OCI-LY3 (cell line): Measurements from ENCODE around the gene SCYGR1.

Experiments used
- H2AFZ ChIP-seq: fragments of 200-600, 300-600 bp; shearing (Covaris generic); 2 replicates; pipeline ENCODE4 v1.6.0; 2014; ENCODE audit warnings: antibody characterized with exemption, low read depth, low read length
- H3K27ac ChIP-seq: fragments of 200-600, 300-600 bp; sonication (generic); 2 replicates; pipeline ENCODE4 v1.5.1; 2014; ENCODE audit warnings: mild to moderate bottlenecking, low read length, moderate library complexity, mixed read lengths
- H3K27me3 ChIP-seq: fragments of 200-600, 300-600 bp; sonication (generic); 2 replicates; pipeline ENCODE4 v1.6.1; 2014; ENCODE audit warnings: low read depth, low read length, mixed read lengths
- H3K36me3 ChIP-seq: fragments of 200-600, 300-600 bp; sonication (generic); replicated peaks from 2 replicates; pipeline ENCODE3; 2014; ENCODE audit warnings: low read depth, low read length, mixed read lengths
- H3K4me1 ChIP-seq: fragments of 300-600, 200-600 bp; sonication (generic); 2 replicates; pipeline ENCODE4 v1.6.1; 2014; ENCODE audit warnings: low read length, mixed read lengths
- H3K4me2 ChIP-seq: fragments of 200-600, 300-600 bp; sonication (generic); 2 replicates; pipeline ENCODE4 v1.6.1; 2014; ENCODE audit warnings: low read length, mixed read lengths
- H3K4me3 ChIP-seq: fragments of 300-600, 200-600 bp; sonication (generic); 2 replicates; pipeline ENCODE4 v1.5.1; 2014; ENCODE audit warnings: antibody characterized with exemption, mild to moderate bottlenecking, low read length, moderate library complexity
- H3K79me2 ChIP-seq: fragments of 300-600, 200-600 bp; shearing (Covaris generic); 2 replicates; pipeline ENCODE4 v1.6.1; 2014; ENCODE audit warnings: mild to moderate bottlenecking, low read length, mixed read lengths
- H3K9ac ChIP-seq: fragments of 300-600, 200-600 bp; shearing (Covaris generic); 2 replicates; pipeline ENCODE4 v1.6.0; 2014; ENCODE audit warnings: mild to moderate bottlenecking, low read length, moderate library complexity
- H3K9me3 ChIP-seq: fragments of 200-600, 300-600 bp; shearing (Covaris generic); 2 replicates; pipeline ENCODE4 v1.6.1; 2014; ENCODE audit warnings: low read length, mixed read lengths; ENCODE audit not compliant: insufficient read depth
- H4K20me1 ChIP-seq: fragments of 200-600, 300-600 bp; sonication (generic); 2 replicates; pipeline ENCODE4 v1.6.1; 2016; ENCODE audit warnings: low read length, mixed read lengths; ENCODE audit not compliant: insufficient read depth
- CTCF ChIP-seq: fragments of 200-600, 300-600 bp; sonication (generic); IDR thresholded peaks from 2 replicates; pipeline ENCODE4 v1.5.1; 2014; ENCODE audit warnings: antibody characterized with exemption, low read length, low read depth
- EZH2phosphoT487 ChIP-seq: fragments of 200-600 bp; shearing (Covaris generic); IDR thresholded peaks from 2 replicates; pipeline ENCODE4 v1.6.1; 2018; ENCODE audit warnings: antibody characterized with exemption, mixed run types, low read depth

SCYGR1 gene

GRCh38 chr2:227363756-227364155 lies 24.0 kb downstream of the SCYGR1 start:
- Histone ChIP-seq H2AFZ (no peak overlapping the region), H3K9me3 (no peaks in the 10 kb centered on the region), H3K4me2 (no peak overlapping the region), H3K4me1 (no peaks in the 10 kb centered on the region), H3K79me2 (no peaks in the 10 kb centered on the region), H3K27me3 (no peaks in the 10 kb centered on the region), H3K36me3 (no peaks in the 10 kb centered on the region), H3K27ac (no peak overlapping the region), H3K4me3 (no peak overlapping the region), H4K20me1 (no peaks in the 10 kb centered on the region), H3K9ac (no peak overlapping the region)
- TF ChIP-seq EZH2phosphoT487 (no peak), CTCF (peak; percentile 28)

DNA sequence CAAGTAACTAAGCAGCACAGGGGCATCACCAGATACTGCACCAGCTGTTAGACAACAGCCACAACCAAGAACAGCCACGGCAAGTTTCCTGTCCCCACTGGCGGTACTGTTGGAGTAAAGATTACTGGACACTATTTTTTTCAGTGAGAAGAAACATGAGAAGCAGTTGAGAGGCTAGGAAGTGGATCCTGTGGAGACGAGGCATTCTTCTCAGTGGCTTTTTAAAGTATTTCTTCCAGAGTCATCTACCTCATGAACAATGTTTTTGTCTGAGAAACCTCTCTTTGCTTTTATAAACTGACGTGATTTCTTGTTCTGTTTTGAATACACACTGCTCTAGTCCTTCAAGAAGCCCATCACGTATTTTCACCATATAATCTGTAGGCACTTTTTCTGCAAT lies 27.4 kb downstream of the SCYGR1 start:
- no peaks in the 10 kb centered on the region for H3K4me1 ChIP-seq
- no peak overlapping the region for H2AFZ ChIP-seq
- H3K36me3 ChIP-seq: peaks cover 7% of the 10 kb centered on the region
- TF ChIP-seq CTCF (no peak), EZH2phosphoT487 (no peak)
- H3K9ac ChIP-seq: no peak overlapping the region
- no peak overlapping the region for H3K4me3 ChIP-seq
- no peak overlapping the region for H3K27ac ChIP-seq
- H3K4me2 ChIP-seq: no peak overlapping the region
- no peaks in the 10 kb centered on the region for H3K9me3 ChIP-seq
- H3K27me3 ChIP-seq: no peaks in the 10 kb centered on the region
- H3K79me2 ChIP-seq: no peaks in the 10 kb centered on the region
- no peaks in the 10 kb centered on the region for H4K20me1 ChIP-seq

DNA sequence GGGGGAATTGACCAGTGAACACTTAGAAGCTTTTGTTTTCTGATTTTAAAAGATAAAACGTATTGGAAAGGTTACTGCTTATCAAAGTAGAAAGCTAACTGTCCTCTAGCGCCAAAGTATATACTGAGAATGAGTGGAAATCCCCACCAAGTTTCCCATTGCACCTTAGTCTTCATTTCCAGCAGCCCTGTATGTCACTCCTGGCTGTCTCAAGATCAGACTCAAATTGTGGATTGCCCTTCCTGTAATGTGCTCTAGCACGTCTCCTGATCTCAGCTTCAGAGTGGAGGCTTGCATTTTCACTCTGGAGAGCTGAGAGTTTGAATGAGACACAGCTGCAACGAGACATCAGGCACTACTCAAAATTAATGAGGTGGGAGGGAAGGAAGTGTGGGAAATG lies 36.1 kb downstream of the SCYGR1 start:
- TF ChIP-seq EZH2phosphoT487: no peak
- no peaks in the 10 kb centered on the region for H3K79me2 ChIP-seq
- H2AFZ ChIP-seq: no peak overlapping the region
- peaks cover 16% of the 10 kb centered on the region for H3K36me3 ChIP-seq
- H3K27me3 ChIP-seq: no peaks in the 10 kb centered on the region
- no peak overlapping the region for H3K9ac ChIP-seq
- H3K4me1 ChIP-seq: peaks cover 23% of the 10 kb centered on the region
- no peaks in the 10 kb centered on the region for H4K20me1 ChIP-seq
- H3K27ac ChIP-seq: no peak overlapping the region
- peak overlapping the region; percentile 45 for H3K4me2 ChIP-seq
- no peak overlapping the region for H3K4me3 ChIP-seq
- H3K9me3 ChIP-seq: no peaks in the 10 kb centered on the region

DNA sequence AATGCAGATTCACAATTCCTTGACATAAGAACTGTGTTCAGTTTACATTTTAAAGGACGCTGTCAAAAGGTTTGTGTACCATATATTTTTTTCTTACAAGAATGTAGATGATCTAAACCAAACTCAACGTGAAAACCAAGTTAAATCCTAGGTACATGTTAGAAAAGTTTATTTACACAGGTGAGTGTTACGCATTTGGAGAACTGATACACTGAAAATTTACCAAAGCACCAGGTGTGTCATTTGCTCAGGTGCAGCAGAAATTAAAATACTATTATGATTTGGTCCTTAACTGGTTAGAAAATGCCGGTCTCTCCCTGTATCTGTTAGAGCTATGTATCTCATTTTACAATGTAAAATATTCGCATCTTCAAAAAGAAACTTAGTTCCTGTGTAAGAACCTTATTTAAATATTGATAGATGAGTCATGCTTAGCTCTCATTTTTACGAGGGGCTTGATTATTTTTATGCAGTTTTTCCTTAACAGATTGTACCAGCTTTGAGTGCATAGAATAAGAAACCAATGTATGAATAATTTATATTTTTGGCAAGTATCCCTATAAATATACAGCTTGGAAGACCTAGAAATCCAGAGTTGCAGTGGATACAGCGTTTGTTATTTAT lies 37.6 kb downstream of the SCYGR1 start:
- Histone ChIP-seq H3K79me2 (no peaks in the 10 kb centered on the region), H3K27me3 (no peaks in the 10 kb centered on the region), H3K4me2 (no peak overlapping the region; the same call in 1 of the 2 replicates), H3K4me1 (peaks cover 23% of the 10 kb centered on the region), H3K27ac (no peak overlapping the region), H4K20me1 (no peaks in the 10 kb centered on the region), H3K36me3 (peaks cover 8% of the 10 kb centered on the region), H3K9ac (no peak overlapping the region), H3K9me3 (no peaks in the 10 kb centered on the region), H3K4me3 (no peak overlapping the region), H2AFZ (no peak overlapping the region)
- no peak for TF ChIP-seq EZH2phosphoT487

DNA sequence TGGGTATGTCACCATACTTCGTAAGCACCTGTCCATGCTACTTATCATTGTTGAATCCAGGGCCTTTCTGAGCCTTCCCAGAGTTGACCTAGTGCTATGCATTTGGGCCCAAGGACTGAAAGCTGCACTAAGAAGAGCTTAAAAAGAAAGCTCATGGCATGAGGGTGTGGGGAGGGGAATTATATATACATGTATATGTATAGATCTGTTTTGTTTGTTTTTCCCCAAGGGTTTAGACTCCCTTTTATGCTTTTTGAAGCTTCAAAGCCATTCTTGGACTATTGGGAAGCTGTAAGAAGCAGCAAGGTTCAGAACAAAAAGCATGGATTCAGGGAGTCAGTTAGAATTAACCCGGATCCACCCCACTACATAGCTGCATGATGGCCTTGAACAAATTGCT lies 39.4 kb downstream of the SCYGR1 start:
- no peak overlapping the region for H2AFZ ChIP-seq
- H3K4me1 ChIP-seq: peaks cover 23% of the 10 kb centered on the region
- peaks cover 8% of the 10 kb centered on the region for H3K36me3 ChIP-seq
- H3K27me3 ChIP-seq: no peaks in the 10 kb centered on the region
- H3K9me3 ChIP-seq: no peaks in the 10 kb centered on the region
- no peaks in the 10 kb centered on the region for H3K79me2 ChIP-seq
- H3K4me3 ChIP-seq: no peak overlapping the region
- H4K20me1 ChIP-seq: no peaks in the 10 kb centered on the region
- H3K27ac ChIP-seq: no peak overlapping the region
- no peak overlapping the region for H3K9ac ChIP-seq
- no peak overlapping the region for H3K4me2 ChIP-seq
- no peak for TF ChIP-seq EZH2phosphoT487
- no peak for TF ChIP-seq CTCF
